ACC112 (cell line): ENCODE data around the gene UBE2D1.

ENCODE experiments used
- H2AFZ ChIP-seq: fragments of 200-600 bp; sonication (generic); one replicate; pipeline ENCODE4 v1.6.0; 2017; ENCODE audit warnings: antibody characterized with exemption, low read length; ENCODE audit not compliant: unreplicated experiment
- H3K27ac ChIP-seq: fragments of 200-600 bp; sonication (generic); 2 replicates; pipeline ENCODE4 v1.5.1; 2014; ENCODE audit warnings: low read depth, mild to moderate bottlenecking, antibody characterized with exemption, low read length, moderate library complexity
- H3K27me3 ChIP-seq: fragments of 200-600 bp; sonication (generic); 2 replicates; pipeline ENCODE4 v1.6.1; 2014; ENCODE audit warnings: mild to moderate bottlenecking, antibody characterized with exemption, low read length, moderate library complexity, mixed read lengths; ENCODE audit not compliant: insufficient read depth
- H3K36me3 ChIP-seq: fragments of 200-600 bp; sonication (generic); 2 replicates; pipeline ENCODE4 v1.6.1; 2016; ENCODE audit warnings: mild to moderate bottlenecking, antibody characterized with exemption, low read length, moderate library complexity, mixed read lengths; ENCODE audit not compliant: insufficient read depth
- H3K4me1 ChIP-seq: fragments of 200-600 bp; sonication (generic); one replicate; pipeline ENCODE4 v1.6.1; 2016; ENCODE audit warnings: low read length, mixed read lengths; ENCODE audit not compliant: insufficient read depth, unreplicated experiment, control insufficient read depth
- H3K4me3 ChIP-seq: fragments of 200-600 bp; sonication (generic); 2 replicates; pipeline ENCODE4 v1.5.1; 2014; ENCODE audit warnings: mild to moderate bottlenecking, low read depth, low read length
- H3K79me2 ChIP-seq: fragments of 200-600 bp; sonication (generic); one replicate; pipeline ENCODE4 v1.6.0; 2016; ENCODE audit warnings: low read length; ENCODE audit not compliant: control insufficient read depth, unreplicated experiment, insufficient read depth

Gene UBE2D1

GRCh38 chr10:58382489-58382995, 47.7 kb downstream of the UBE2D1 start:
- Histone ChIP-seq H2AFZ (no peak overlapping the region), H3K27me3 (no peaks in the 10 kb centered on the region), H3K79me2 (peaks cover 23% of the 10 kb centered on the region), H3K4me1 (peaks cover 9% of the 10 kb centered on the region), H3K4me3 (no peak overlapping the region), H3K36me3 (peaks cover 7% of the 10 kb centered on the region; the same call in 1 of the 2 replicates), H3K27ac (no peak overlapping the region)

GRCh38 chr10:58384095-58384494, 49.3 kb downstream of the UBE2D1 start:
- Histone ChIP-seq H3K27ac (no peak overlapping the region), H3K4me3 (peak overlapping the region; percentile 95), H2AFZ (peak overlapping the region; percentile 86)

GRCh38 chr10:58384544-58384998, 49.8 kb downstream of the UBE2D1 start:
- Histone ChIP-seq H2AFZ (peak overlapping the region; percentile 86), H3K79me2 (peaks cover 28% of the 10 kb centered on the region), H3K27ac (peak overlapping the region; percentile 66), H3K27me3 (no peaks in the 10 kb centered on the region), H3K4me1 (peaks cover 9% of the 10 kb centered on the region), H3K36me3 (peaks cover 16% of the 10 kb centered on the region; the same call in 1 of the 2 replicates), H3K4me3 (peak overlapping the region; percentile 95)

More at GRCh38 chr10:58384095-58384494, 49.3 kb downstream of the UBE2D1 start:
- H3K79me2 ChIP-seq = peaks cover 26% of the 10 kb centered on the region
- peaks cover 11% of the 10 kb centered on the region; the same call in 1 of the 2 replicates for H3K36me3 ChIP-seq
- no peaks in the 10 kb centered on the region for H3K27me3 ChIP-seq
- H3K4me1 ChIP-seq = peaks cover 9% of the 10 kb centered on the region

GRCh38 chr10:58384999-58385783, 50.4 kb downstream of the UBE2D1 start, which contains the start of gene TFAM:
Gene TFAM (plus strand): TSS chr10:58385410. CDS start chr10:58385548, 138 bp downstream.
- peak within 1 kb of the TSS; percentile 66 for H3K27ac ChIP-seq
- H2AFZ ChIP-seq = peak within 1 kb of the TSS; percentile 92
- H3K27me3 ChIP-seq = no peaks in the 10 kb centered on the region
- peaks cover 34% of the 10 kb centered on the region for H3K79me2 ChIP-seq
- peaks cover 22% of the 10 kb centered on the region; the same call in 1 of the 2 replicates for H3K36me3 ChIP-seq
- peak within 1 kb of the TSS; percentile 95 for H3K4me3 ChIP-seq
- peaks cover 9% of the 10 kb centered on the region for H3K4me1 ChIP-seq

GRCh38 chr10:58385784-58386112, 50.9 kb downstream of the UBE2D1 start:
- Histone ChIP-seq H2AFZ (peak overlapping the region; percentile 92), H3K36me3 (peaks cover 27% of the 10 kb centered on the region; the same call in 1 of the 2 replicates), H3K4me3 (peak overlapping the region; percentile 95), H3K79me2 (peaks cover 35% of the 10 kb centered on the region), H3K27me3 (no peaks in the 10 kb centered on the region), H3K4me1 (peaks cover 9% of the 10 kb centered on the region), H3K27ac (peak overlapping the region; percentile 66)

- peaks cover 42% of the 10 kb centered on the region for H3K79me2 ChIP-seq
- H3K27me3 ChIP-seq = no peaks in the 10 kb centered on the region
- H2AFZ ChIP-seq = no peak overlapping the region
- no peak overlapping the region for H3K27ac ChIP-seq
- H3K4me3 ChIP-seq = no peak overlapping the region
- H3K36me3 ChIP-seq = peaks cover 32% of the 10 kb centered on the region
- peaks cover 9% of the 10 kb centered on the region for H3K4me1 ChIP-seq
Measured at GRCh38 chr10:58389024-58389423, 54.2 kb downstream of the UBE2D1 start.

- Histone ChIP-seq H3K27ac (no peak overlapping the region), H2AFZ (no peak overlapping the region), H3K79me2 (peaks cover 16% of the 10 kb centered on the region), H3K36me3 (peaks cover 29% of the 10 kb centered on the region), H3K4me3 (no peak overlapping the region), H3K27me3 (no peaks in the 10 kb centered on the region), H3K4me1 (no peaks in the 10 kb centered on the region)
Measured at GRCh38 chr10:58393317-58393716, 58.5 kb downstream of the UBE2D1 start.

- Histone ChIP-seq H3K4me3 (no peak overlapping the region), H2AFZ (no peak overlapping the region), H3K27me3 (no peaks in the 10 kb centered on the region), H3K27ac (no peak overlapping the region), H3K4me1 (peaks cover 8% of the 10 kb centered on the region), H3K36me3 (peaks cover 22% of the 10 kb centered on the region), H3K79me2 (peaks cover 15% of the 10 kb centered on the region)
Measured at GRCh38 chr10:58394471-58394870, 59.7 kb downstream of the UBE2D1 start.

GRCh38 chr10:58396057-58396456, 61.3 kb downstream of the UBE2D1 start:
- Histone ChIP-seq H3K27me3 (no peaks in the 10 kb centered on the region), H3K79me2 (peaks cover 7% of the 10 kb centered on the region), H2AFZ (no peak overlapping the region), H3K27ac (no peak overlapping the region), H3K36me3 (peaks cover 10% of the 10 kb centered on the region; the same call in 1 of the 2 replicates), H3K4me3 (no peak overlapping the region), H3K4me1 (peaks cover 21% of the 10 kb centered on the region)

- H2AFZ ChIP-seq = no peak overlapping the region
- peaks cover 4% of the 10 kb centered on the region; the same call in 1 of the 2 replicates for H3K36me3 ChIP-seq
- no peak overlapping the region for H3K27ac ChIP-seq
- H3K79me2 ChIP-seq = no peaks in the 10 kb centered on the region
- peaks cover 21% of the 10 kb centered on the region for H3K4me1 ChIP-seq
- H3K4me3 ChIP-seq = no peak overlapping the region
- H3K27me3 ChIP-seq = no peaks in the 10 kb centered on the region
Measured at GRCh38 chr10:58397830-58398229, 63.0 kb downstream of the UBE2D1 start.
